ENCODE results near the gene HDDC3. TPM values are rescaled to one million over a fixed set of nuclear protein-coding genes. Genes with fewer than 3 reads are reported as not detected.

The HDDC3 gene
- total and polyA plus RNA-seq, 7 experiments from 2014 or later = 13.3 to 50.9 (median 31.3) TPM

DNA sequence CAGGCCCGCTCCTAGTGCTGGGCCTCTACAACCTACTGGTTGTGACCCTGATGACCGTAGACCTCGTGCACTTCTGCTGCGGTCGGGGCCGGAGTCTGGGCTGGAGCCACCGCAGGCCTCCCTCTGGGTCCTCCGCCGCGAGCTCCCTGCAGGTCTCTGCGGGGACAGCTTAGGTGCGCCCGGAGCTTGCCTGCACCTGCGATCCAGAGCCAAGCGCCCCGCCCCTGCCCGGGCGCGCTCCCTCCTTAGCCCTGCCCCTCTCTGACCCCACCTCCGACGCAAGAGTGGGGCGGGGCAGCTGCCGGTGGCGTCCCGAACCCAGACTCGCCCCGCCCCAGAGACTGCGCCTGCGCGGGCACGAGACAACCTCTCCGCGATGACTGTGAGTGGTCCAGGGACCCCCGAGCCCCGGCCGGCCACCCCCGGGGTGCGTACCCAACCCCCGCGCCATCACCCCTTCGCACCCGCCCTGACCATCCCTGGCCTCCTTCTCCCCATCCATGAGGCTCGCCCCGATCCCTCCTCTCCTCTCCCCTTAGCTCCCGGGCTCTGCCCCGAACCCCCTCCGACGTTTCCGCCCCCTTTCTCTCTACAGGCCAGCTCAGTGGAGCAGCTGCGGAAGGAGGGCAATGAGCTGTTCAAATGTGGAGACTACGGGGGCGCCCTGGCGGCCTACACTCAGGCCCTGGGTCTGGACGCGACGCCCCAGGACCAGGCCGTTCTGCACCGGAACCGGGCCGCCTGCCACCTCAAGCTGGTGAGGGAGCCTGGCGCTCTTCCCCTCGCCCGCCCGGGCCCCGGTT lies 2.8 kb upstream of the HDDC3 start, which contains the start of gene UNC45A:
Gene UNC45A (plus strand): TSS at position 337 of the 803 bp plus-strand sequence. CDS start 40 bp downstream, at position 377.
- ChIA-PET POLR2A (interaction anchor here (0.7 to 9.3 kb wide), 12 partner anchors 10 to 833 kb away, joined by 3 to 213 read pairs (median 4); partner anchors contain the start of genes BLM, IDH2, MAN2A2 and RCCD1), CTCF (interaction anchor here (0.7 to 10.2 kb wide), 16 partner anchors 9 to 1195 kb away, joined by 3 to 150 read pairs (median 4); partner anchors contain the start of genes BLM, MAN2A2 and RCCD1)
- H3K36me3 ChIP-seq (ENCODE audit: control insufficient read depth in 2 of 3, insufficient read depth in 3 of 3, low read length in 3 of 3) = peaks cover 6 to 13% (median 11%) of the 10 kb centered on the region in 3 experiments
- Mint-ChIP-seq H3K4me1 (peaks cover 36 to 53% (median 42%) of the 10 kb centered on the region in 7 donors), H3K4me3 (peak within 1 kb of the TSS; percentile 78 to 96 (median 90)), H3K9me3 (peaks cover 0 to 2% (median 0%) of the 10 kb centered on the region in 11 donors), H3K27ac (peak within 1 kb of the TSS; percentile 88 to 98 (median 94)), H3K27me3 (no peaks in the 10 kb centered on the region), H3K36me3 (peaks cover 0 to 15% (median 3%) of the 10 kb centered on the region in 5 donors)
- ATAC-seq = peak; percentile 87
- H3K27ac ChIP-seq (ENCODE audit: low read depth, low read length) = peak within 1 kb of the TSS; percentile 76
- peaks cover 33 to 45% of the 10 kb centered on the region in 2 donors for H3K4me1 ChIP-seq (ENCODE audit: control insufficient read depth in 2 of 2, insufficient read depth in 2 of 2, low read length in 2 of 2)
- DNase-seq = peak; percentile 93 to 98 (median 97)
- H3K27me3 ChIP-seq (ENCODE audit: control insufficient read depth in 2 of 2, insufficient read depth in 2 of 2, low read length in 2 of 2) = no peaks in the 10 kb centered on the region
- intact Hi-C loops (cut with micrococcal nuclease) = loop anchor here (1.0 to 10.0 kb wide), 16 partner anchors 19 to 1600 kb away; partner anchors contain the start of genes BLM (in 2 of the 2), IQGAP1 (in 2 of the 2), PRC1 (in 2 of the 2) and RCCD1 (in 2 of the 2)
- H3K4me3 ChIP-seq (ENCODE audit: low read length) = peak within 1 kb of the TSS; percentile 86
- no peaks in the 10 kb centered on the region for H3K9me3 ChIP-seq (ENCODE audit: control insufficient read depth in 2 of 3, low read length in 3 of 3)

GRCh38 chr15:90934256-90934948 lies 2.1 kb upstream of the HDDC3 start:
- no peaks in the 10 kb centered on the region for H3K9me3 ChIP-seq (ENCODE audit: control insufficient read depth in 2 of 3, low read length in 3 of 3)
- no peaks in the 10 kb centered on the region for H3K27me3 ChIP-seq (ENCODE audit: control insufficient read depth in 2 of 2, insufficient read depth in 2 of 2, low read length in 2 of 2)
- H3K27ac Mint-ChIP-seq = peak overlapping the region; percentile 88 to 98 (median 94)
- H3K4me1 ChIP-seq (ENCODE audit: control insufficient read depth in 2 of 2, insufficient read depth in 2 of 2, low read length in 2 of 2) = peaks cover 33 to 46% of the 10 kb centered on the region in 2 donors
- peaks cover 36 to 60% (median 48%) of the 10 kb centered on the region in 7 donors for H3K4me1 Mint-ChIP-seq
- H3K9me3 Mint-ChIP-seq = peaks cover 0 to 2% (median 0%) of the 10 kb centered on the region in 11 donors
- peak overlapping the region; percentile 86 for H3K4me3 ChIP-seq (ENCODE audit: low read length)
- H3K36me3 ChIP-seq (ENCODE audit: control insufficient read depth in 2 of 3, insufficient read depth in 3 of 3, low read length in 3 of 3) = peaks cover 0 to 5% (median 3%) of the 10 kb centered on the region in 3 experiments
- peak; percentile 55 for ATAC-seq
- peak overlapping the region; percentile 76 for H3K27ac ChIP-seq (ENCODE audit: low read depth, low read length)
- intact Hi-C loops (cut with micrococcal nuclease) = loop anchor here (1.0 to 10.0 kb wide), 11 partner anchors 32 to 1600 kb away; partner anchors contain the start of genes IDH2 (in 1 of the 2), IQGAP1 (in 1 of the 2), NGRN (in 1 of the 2) and POLG (in 1 of the 2)
- peak overlapping the region; percentile 78 to 96 (median 90) for H3K4me3 Mint-ChIP-seq
- CTCF ChIA-PET = interaction anchor here (0.6 to 10.2 kb wide), 20 partner anchors 9 to 1194 kb away, joined by 3 to 150 read pairs (median 4); partner anchors contain the start of genes BLM, MAN2A2 and RCCD1
- H3K27me3 Mint-ChIP-seq = no peaks in the 10 kb centered on the region
- H3K36me3 Mint-ChIP-seq = peaks cover 0 to 12% (median 3%) of the 10 kb centered on the region in 5 donors
- POLR2A ChIA-PET = interaction anchor here (0.7 to 9.3 kb wide), 10 partner anchors 9 to 703 kb away, joined by 3 to 213 read pairs (median 4); partner anchors contain the start of genes BLM, MAN2A2 and RCCD1
- DNase-seq = peak; percentile 68 to 84 (median 82)

DNA sequence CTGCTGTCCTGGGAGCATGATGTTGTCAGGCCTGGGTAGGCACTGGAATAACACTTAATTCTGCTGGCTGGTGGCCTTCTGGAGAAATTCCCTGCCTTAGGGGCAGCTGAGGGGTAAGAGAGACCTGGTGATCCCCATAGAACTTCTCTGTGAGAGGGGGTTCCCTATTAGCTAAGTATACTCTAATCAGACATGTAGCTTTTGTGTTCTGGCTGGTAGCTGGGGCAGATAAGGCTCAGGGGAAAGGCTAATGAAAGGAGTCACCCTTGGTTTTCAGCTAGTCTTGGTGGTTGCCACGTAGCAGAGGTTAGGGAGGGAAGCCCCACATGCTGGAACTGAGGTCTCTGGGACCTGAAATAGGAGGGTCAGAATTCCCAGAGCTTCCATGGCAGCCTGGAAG lies 952 bp upstream of the HDDC3 start:
- ATAC-seq = no peak
- intact Hi-C loops (cut with micrococcal nuclease) = loop anchor here in 1 of 2 donors (5.0 to 10.0 kb wide), 5 partner anchors 98 to 1598 kb away; partner anchors contain the start of genes IDH2, POLG and SLCO3A1
- no peak for DNase-seq
- H3K27me3 ChIP-seq (ENCODE audit: control insufficient read depth in 2 of 2, insufficient read depth in 2 of 2, low read length in 2 of 2) = no peaks in the 10 kb centered on the region
- H3K36me3 ChIP-seq (ENCODE audit: control insufficient read depth in 2 of 3, insufficient read depth in 3 of 3, low read length in 3 of 3) = no peaks in the 10 kb centered on the region
- H3K27ac ChIP-seq (ENCODE audit: low read depth, low read length) = peak overlapping the region; percentile 76
- no peaks in the 10 kb centered on the region for H3K9me3 ChIP-seq (ENCODE audit: control insufficient read depth in 2 of 3, low read length in 3 of 3)
- Mint-ChIP-seq H3K27me3 (no peaks in the 10 kb centered on the region), H3K9me3 (peaks cover 0 to 2% (median 0%) of the 10 kb centered on the region in 11 donors), H3K36me3 (peaks cover 0 to 11% (median 3%) of the 10 kb centered on the region in 5 donors), H3K4me3 (peak overlapping the region in 9 of 10 donors; percentile 32 to 99 (median 40)), H3K4me1 (peaks cover 36 to 63% (median 52%) of the 10 kb centered on the region in 7 donors), H3K27ac (peak overlapping the region in 8 of 9 donors; percentile 48 to 98 (median 60))
- CTCF ChIA-PET = interaction anchor here (0.6 to 10.2 kb wide), 16 partner anchors 10 to 1039 kb away, joined by 3 to 150 read pairs (median 6); partner anchors contain the start of genes AP3S2, MAN2A2, RCCD1 and VPS33B
- POLR2A ChIA-PET = interaction anchor here (0.8 to 9.3 kb wide), 7 partner anchors 10 to 702 kb away, joined by 3 to 213 read pairs (median 5); partner anchors contain the start of genes MAN2A2 and RCCD1
- H3K4me1 ChIP-seq (ENCODE audit: control insufficient read depth in 2 of 2, insufficient read depth in 2 of 2, low read length in 2 of 2) = peaks cover 33 to 50% of the 10 kb centered on the region in 2 donors
- no peak overlapping the region for H3K4me3 ChIP-seq (ENCODE audit: low read length)

- Histone ChIP-seq H3K4me1 (ENCODE audit: control insufficient read depth in 2 of 2, insufficient read depth in 2 of 2, low read length in 2 of 2) (peaks cover 33 to 50% of the 10 kb centered on the region in 2 donors), H3K36me3 (ENCODE audit: control insufficient read depth in 2 of 3, insufficient read depth in 3 of 3, low read length in 3 of 3) (no peaks in the 10 kb centered on the region), H3K9me3 (ENCODE audit: control insufficient read depth in 2 of 3, low read length in 3 of 3) (no peaks in the 10 kb centered on the region), H3K27me3 (ENCODE audit: control insufficient read depth in 2 of 2, insufficient read depth in 2 of 2, low read length in 2 of 2) (no peaks in the 10 kb centered on the region), H3K27ac (ENCODE audit: low read depth, low read length) (peak overlapping the region; percentile 79), H3K4me3 (ENCODE audit: low read length) (peak overlapping the region; percentile 97)
- DNase-seq = no peak
- Mint-ChIP-seq H3K27ac (peak overlapping the region in 8 of 9 donors; percentile 91 to 99 (median 98)), H3K9me3 (peaks cover 0 to 2% (median 0%) of the 10 kb centered on the region in 11 donors), H3K36me3 (peaks cover 0 to 10% (median 3%) of the 10 kb centered on the region in 5 donors), H3K4me3 (peak overlapping the region; percentile 96 to 100 (median 98)), H3K27me3 (no peaks in the 10 kb centered on the region), H3K4me1 (peaks cover 36 to 63% (median 53%) of the 10 kb centered on the region in 7 donors)
- ChIA-PET POLR2A (interaction anchor here (0.6 to 9.3 kb wide), 14 partner anchors 10 to 1038 kb away, joined by 3 to 213 read pairs (median 5); partner anchors contain the start of genes BLM, MAN2A2, RCCD1 and VPS33B), CTCF (interaction anchor here (0.6 to 10.2 kb wide), 13 partner anchors 9 to 1039 kb away, joined by 3 to 150 read pairs (median 7); partner anchors contain the start of genes AP3S2, MAN2A2, RCCD1 and VPS33B)
- intact Hi-C loops (cut with micrococcal nuclease) = loop anchor here in 1 of 2 donors (1.0 to 10.0 kb wide), 7 partner anchors 61 to 1598 kb away; partner anchors contain the start of genes CIB1, IDH2, POLG and SLCO3A1
- no peak for ATAC-seq
Observed at GRCh38 chr15:90932660-90932991, 277 bp upstream of the HDDC3 start.

DNA sequence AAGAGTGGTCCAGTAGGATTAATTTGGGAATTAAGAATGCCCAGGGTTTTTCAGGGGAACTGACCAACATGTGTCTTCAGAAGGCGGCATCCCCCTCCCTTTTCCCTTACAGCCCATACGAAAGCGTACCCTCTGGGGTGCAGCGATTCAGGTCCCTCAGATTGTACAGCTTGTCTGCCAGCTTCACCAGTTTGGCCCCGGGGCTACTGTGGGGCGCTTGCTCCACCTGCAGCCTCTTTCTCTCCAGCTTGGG lies 848 bp downstream of the HDDC3 start:
- intact Hi-C loops (cut with micrococcal nuclease) = loop anchor here (1.0 to 10.0 kb wide), 7 partner anchors 28 to 1597 kb away; partner anchors contain the start of genes IDH2 (in 1 of the 2), MAN2A2 (in 1 of the 2), POLG (in 1 of the 2) and SLCO3A1 (in 1 of the 2)
- Mint-ChIP-seq H3K9me3 (peaks cover 0 to 2% (median 0%) of the 10 kb centered on the region in 11 donors), H3K4me3 (peak overlapping the region; percentile 96 to 100 (median 98)), H3K27ac (peak overlapping the region; percentile 91 to 99 (median 98)), H3K27me3 (no peaks in the 10 kb centered on the region), H3K4me1 (peaks cover 32 to 58% (median 49%) of the 10 kb centered on the region in 7 donors), H3K36me3 (peaks cover 0 to 10% (median 3%) of the 10 kb centered on the region in 5 donors)
- no peak for DNase-seq
- Histone ChIP-seq H3K9me3 (ENCODE audit: control insufficient read depth in 2 of 3, low read length in 3 of 3) (no peaks in the 10 kb centered on the region), H3K27me3 (ENCODE audit: control insufficient read depth in 2 of 2, insufficient read depth in 2 of 2, low read length in 2 of 2) (no peaks in the 10 kb centered on the region), H3K36me3 (ENCODE audit: control insufficient read depth in 2 of 3, insufficient read depth in 3 of 3, low read length in 3 of 3) (no peaks in the 10 kb centered on the region), H3K4me3 (ENCODE audit: low read length) (peak overlapping the region; percentile 97), H3K27ac (ENCODE audit: low read depth, low read length) (peak overlapping the region; percentile 79), H3K4me1 (ENCODE audit: control insufficient read depth in 2 of 2, insufficient read depth in 2 of 2, low read length in 2 of 2) (peaks cover 32 to 50% of the 10 kb centered on the region in 2 donors)
- ChIA-PET POLR2A (interaction anchor here (0.6 to 9.3 kb wide), 20 partner anchors 9 to 919 kb away, joined by 3 to 213 read pairs (median 4); partner anchors contain the start of genes BLM, MAN2A2, RCCD1 and TTLL13), CTCF (interaction anchor here (0.5 to 10.2 kb wide), 15 partner anchors 8 to 1058 kb away, joined by 3 to 150 read pairs (median 4); partner anchors contain the start of genes MAN2A2, RCCD1 and VPS33B)
- no peak for ATAC-seq

Measured in naive thymus-derived CD4-positive, alpha-beta T cell (primary cell).